HG02840 (cell line): ENCODE data around the gene IL18.
"Not testable (repeated sequence)": the region's sequence is repeated elsewhere in the genome, so short reads cannot be mapped to it uniquely, and the experiment has no call there.

ENCODE experiments used
- ATAC-seq: cut with Tn5 transposase; IDR thresholded peaks from one replicate; pipeline ENCODE4 v1.9.1; 2021; ENCODE audit warnings: mild to moderate bottlenecking, moderate library complexity, moderate number of reproducible peaks; ENCODE audit not compliant: unreplicated experiment, low FRiP score

Gene IL18

DNA sequence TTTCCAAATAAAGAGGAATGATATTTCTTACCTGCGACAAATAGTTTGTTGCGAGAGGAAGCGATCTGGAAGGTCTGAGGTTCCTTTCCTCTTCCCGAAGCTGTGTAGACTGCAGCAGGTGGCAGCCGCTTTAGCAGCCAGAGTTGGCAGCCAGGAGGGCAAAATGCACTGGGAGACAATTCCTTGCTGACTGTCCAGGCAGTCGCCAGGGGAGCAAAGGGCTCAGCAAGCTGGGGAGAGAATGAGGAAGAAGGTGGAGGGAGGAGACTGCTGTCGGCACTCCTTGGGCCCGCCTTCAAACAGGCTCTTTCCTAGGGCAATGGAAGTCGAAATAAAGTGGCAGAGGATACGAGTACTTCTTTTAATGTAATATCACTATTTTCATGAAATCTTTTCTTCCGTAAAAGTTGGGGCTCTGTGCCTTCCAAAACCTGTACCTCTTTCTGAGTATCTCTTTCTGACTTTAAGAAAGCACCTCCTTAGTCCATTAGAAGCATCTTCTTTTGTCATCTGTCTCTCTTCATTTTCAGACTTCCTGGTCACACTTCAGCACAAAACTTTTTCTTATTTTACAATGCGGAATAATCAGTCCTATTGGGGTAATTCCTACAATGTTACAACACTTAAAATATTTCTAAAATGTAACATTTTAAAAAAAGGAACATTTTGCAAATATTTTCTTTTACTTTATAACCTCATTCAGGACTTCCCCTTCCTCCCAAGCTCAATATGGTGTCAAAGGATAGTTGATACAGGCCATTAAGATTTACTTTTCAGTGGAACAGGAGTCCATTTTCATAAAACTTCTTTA lies at the start of gene IL18:
Gene IL18, minus strand, starts transcription at position 220 of the 811 bp plus-strand sequence. CDS start 9,041 bp downstream, outside the sequence.
- no peak for ATAC-seq

DNA sequence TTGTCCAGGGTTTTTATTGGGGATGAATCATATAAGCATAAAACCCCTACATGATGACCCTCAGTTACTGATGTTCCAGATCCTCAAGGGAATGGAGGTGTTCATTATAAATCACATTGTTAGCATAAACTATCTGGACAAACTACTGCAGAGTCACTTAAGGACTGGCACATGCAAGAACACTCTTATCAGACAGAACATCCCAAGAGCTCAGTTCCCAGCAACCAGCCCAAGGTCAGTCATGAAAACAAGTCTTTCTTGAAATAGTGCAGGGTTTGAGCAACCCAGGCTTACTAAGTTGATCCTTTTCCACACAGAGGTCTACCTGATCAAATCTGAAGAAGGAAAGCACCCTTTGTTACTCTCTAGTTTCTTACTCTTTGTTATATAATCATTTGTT lies 48.8 kb upstream of the IL18 start:
- no peak for ATAC-seq

DNA sequence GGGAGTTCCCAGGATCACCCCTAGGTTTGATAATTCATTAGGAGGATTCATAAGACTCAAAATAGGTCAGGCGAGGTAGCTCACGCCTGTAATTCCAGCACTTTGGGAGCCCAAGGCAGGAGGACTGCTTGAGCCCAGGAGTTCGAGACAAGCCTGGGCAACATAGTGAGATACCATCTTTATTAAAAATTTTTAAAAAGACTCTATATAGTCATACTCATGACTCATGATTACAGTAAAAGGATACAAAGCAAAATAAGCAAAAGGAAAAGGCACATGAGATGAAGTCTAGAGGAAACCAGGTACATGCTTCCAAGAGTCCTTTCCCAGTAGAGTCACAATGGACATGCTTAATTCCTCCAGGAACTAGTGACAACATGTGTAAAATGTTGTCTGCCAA lies 48.4 kb upstream of the IL18 start:
- ATAC-seq = no peak

DNA sequence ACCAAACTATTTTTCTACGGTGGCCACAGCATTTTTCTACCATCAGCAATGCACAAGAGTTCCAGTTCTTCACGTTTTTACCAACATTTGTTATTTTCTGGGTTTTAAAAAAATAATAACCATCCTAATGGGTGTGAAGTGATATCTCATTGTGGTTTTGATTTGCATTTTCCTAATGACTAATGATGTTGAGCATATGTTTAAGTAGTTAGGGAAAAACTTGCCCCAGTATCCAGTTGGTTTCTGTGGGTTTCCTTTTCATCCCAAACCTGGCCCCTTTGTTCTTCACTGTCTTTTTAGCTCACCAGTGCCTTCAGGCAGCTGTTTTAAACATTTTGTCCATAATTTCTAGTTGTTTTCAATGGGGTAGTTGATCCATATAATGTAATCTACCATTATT lies 47.6 kb upstream of the IL18 start:
- no peak for ATAC-seq

DNA sequence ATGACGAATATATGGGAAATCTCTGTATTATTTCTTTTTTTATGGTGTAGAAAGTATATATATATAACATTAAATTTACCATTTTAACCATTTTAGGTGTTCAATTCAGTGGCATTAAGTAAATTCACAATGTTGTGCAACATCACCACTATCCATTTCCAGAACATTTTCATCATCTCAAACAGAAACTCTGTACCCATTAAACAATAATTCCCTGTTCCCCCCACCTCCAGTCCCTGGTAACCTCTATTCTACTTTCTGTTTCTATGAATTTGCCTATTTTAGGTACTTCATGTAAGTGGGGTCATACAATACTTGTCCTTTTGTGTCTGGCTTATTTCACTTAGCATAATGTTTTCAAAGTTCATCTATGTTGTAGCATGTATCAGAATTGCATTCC lies 47.0 kb upstream of the IL18 start:
- no peak for ATAC-seq

DNA sequence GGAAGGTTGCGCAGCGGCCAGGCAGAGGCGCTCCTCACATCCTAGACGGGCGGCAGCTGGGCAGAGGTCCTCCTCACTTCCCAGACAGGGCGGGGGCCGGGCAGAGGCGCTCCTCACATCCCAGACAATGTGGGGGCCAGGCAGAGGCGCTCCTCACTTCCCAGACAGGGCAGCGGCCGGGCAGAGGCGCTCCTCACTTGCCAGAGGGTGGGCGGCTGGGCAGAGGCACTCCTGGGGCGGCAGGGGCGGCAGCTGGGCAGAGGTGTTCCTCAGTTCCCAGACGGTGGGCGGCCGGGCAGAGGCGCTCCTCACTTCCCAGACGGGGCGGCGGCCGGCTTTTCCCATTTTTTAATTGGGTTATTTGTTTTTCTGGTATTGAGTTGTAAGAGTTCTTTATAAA lies 42.2 kb upstream of the IL18 start:
- ATAC-seq = no peak

DNA sequence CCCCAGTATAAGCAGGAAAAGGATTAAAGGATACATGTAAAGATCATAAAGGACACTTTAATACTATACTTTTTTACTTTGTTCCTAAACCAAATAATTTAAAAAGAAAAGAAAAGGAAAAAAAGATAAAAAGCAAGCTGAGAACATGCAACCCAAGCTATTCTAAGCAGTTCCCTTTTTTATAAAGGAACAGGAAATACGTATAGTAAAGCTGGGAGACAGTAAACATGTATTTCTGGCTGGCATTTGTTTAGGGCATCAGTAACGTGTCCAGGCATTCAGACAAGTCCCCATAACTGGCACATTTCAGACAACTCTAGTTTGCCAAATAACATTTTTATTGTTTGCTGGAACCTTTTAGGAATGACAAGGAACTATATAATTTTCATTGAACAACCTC lies 36.4 kb upstream of the IL18 start:
- ATAC-seq = no peak

DNA sequence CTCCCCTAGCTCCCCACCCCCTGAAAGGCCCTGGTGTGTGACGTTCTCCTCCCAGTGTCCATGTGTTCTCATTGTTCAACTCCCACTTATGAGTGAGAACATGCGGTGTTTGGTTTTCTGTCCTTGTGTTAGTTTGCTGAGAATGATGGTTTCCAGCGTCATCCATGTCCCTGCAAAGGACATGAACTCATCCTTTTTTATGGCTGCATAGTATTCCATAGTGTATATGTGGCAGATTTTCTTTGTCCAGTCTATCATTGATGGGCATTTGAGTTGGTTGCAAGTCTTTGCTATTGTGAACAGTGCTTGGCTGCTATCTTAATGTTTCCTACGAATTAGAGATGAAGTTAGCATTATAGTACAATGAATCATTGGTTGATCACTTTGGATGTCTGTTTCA lies 35.2 kb upstream of the IL18 start:
- ATAC-seq = not testable (repeated sequence)

DNA sequence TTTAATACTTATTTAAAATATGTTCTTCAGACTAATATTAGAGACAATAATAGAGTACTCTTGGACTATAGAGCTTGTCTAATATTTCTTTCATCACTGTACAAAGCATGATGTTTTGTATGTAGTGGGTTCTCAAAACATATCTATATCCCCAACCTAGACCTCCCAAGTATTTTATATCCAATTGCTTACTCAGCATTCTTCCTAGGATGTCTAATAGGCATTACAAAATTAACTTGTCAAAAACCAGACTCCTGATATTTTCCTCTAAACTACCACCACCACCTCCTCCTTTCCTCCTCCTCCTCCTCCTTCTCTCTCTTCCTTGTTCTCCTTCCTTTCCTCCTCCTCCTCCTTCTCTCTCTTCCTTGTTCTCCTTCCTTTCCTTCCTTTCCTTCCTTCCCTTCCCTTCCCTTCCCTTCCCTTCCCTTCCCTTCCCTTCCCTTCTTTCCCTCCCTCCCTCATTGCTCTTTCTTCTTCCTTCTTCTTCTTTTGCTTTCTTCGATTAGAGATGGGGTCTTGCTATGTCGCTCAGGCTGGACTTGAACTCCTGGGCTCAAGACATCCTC lies 32.7 kb upstream of the IL18 start:
- ATAC-seq = no peak

DNA sequence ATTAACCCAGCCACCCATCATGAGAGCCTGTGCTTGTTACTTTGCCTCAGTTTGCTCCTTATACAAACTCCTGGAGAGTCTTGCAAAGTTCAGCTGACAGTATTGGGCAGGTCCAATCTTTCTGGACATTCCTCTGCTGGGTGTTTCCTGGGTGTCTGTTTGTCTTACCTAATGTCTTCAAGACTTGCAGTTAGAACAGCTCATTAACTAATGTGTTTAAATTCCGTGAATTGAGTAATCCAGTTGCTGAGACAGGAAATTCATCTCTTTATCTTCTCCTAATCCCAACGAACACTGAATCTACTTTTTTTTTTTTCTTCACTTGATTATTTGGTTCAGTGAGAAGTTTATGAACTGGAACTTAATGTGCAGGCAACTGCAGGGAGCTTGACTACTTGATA lies 32.1 kb upstream of the IL18 start:
- no peak for ATAC-seq

DNA sequence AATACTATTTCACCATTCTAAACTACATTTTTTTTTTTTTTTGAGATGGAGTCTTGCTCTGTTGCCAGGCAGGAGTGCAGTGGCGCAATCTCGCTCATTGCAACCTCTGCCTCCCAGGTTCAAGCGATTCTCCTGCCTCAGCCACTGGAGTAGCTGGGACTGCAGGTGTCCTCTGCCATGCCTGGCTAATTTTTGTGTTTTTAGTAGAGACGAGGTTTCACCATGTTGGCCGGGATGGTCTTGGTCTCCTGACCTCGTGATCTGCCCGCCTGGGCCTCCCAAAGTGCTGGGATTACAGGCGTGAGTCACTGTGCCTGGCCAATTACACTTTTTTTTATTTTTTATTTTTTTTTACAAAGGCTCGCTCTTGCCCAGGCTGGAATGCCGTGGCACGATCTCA lies 31.2 kb upstream of the IL18 start:
- ATAC-seq = not testable (repeated sequence)

DNA sequence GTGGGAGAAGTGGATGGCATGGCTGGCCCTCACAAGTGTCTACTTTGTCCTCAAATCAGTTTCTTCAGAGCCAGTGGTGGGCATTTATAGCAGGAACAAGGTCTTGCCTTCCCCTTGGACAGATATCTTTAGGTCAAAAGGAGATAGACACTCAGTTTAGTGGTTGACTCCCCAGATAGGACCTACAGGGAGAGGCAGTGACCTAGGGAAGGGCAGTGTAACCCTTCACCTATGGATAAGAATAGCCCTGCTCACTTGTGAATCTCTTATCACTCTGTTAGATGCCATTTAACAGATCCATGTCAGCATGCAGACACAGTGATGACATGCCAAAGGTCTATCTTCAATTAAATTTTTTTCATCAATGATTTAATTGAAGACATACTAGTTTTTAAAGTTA lies 22.4 kb upstream of the IL18 start:
- no peak for ATAC-seq

DNA sequence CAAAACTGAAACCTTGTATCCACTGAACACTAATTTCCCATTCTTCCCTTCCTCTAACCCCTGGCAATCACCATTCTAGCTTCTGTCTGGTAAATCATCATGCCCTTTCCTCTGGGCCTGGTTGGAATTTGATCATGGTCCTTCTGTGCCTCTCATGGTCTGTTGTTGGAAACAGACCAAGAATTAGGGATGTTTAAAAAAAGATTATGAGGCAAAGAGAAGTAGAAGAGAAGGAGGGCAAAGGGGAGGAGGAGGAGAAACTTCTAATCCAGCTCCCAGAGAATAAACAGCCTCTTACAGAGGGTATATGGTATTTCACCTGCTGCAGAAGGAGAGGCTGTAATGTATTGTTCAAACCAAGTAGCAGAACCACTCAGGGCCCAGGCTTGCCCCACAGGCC lies 22.0 kb upstream of the IL18 start:
- no peak for ATAC-seq

DNA sequence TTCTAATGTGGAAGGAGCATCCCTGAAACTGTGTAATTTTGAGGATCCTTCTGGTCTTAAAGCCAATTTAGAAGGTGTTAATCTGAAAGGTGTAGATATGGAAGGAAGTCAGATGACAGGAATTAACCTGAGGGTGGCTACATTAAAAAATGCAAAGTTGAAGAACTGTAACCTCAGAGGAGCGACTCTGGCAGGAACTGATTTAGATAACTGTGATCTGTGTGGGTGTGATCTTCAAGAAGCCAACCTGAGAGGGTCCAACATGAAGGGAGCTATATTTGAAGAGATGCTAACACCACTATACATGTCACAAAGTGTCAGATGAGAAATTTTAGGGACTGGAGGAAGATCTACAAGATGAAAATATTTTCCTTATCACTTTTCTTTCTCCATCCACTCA lies 19.0 kb upstream of the IL18 start:
- ATAC-seq = no peak

DNA sequence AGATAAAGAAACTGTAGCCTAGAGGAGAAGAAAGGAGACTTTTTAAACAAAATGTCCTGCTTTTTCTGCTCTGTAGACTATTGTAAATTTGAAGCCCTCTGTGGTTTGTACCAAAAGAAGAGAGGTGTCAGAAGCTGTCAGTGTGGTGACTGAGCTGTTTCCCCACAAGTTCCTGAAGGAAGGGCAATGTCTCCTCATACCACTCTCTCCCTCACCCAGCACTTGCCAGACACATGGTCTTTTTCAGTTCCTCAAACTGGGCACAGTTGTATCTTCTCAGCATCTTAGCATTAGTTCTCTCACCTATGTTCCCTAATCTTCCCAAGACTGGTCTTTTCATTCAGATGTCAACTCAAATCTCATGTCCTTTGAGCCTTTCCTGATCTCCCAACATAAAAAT lies 15.7 kb upstream of the IL18 start:
- ATAC-seq = no peak

DNA sequence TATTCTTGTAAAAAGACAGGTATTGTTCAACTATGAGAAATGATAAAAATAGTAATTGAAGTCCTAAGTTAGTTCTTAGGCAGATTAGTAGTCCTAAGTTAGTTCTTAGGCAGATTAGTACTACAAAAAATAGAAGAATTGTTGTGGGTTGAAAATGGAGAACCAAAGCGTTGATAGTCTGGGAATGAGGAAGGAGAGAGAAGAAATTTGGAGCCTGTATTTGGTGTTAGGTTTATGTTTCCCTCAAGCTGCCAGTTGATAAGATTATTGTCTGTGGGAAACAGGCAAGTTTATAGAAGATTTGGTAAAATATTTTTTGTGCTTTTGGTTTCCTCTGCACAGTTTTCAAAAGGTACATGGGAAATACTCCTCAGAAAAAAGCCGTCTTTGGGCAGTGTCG lies 15.0 kb upstream of the IL18 start:
- no peak for ATAC-seq

DNA sequence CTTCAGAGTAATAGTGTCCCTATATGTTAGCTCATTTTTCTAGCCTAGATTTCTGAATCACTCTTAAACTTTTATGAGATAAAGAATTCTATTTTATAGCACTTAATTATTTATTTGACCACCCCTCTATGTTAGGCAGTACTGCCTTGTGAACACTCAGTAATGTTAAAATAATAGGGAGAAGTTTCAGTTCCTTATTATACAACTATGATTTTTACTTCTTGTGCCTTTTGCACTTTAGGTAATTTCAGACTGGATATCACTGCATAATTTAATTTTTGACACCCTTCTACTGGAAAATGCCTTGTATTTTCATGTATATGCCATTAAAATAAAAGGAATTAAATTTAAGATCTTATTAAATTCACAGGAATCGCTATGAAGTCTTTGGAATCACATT lies 14.5 kb upstream of the IL18 start:
- ATAC-seq = no peak

DNA sequence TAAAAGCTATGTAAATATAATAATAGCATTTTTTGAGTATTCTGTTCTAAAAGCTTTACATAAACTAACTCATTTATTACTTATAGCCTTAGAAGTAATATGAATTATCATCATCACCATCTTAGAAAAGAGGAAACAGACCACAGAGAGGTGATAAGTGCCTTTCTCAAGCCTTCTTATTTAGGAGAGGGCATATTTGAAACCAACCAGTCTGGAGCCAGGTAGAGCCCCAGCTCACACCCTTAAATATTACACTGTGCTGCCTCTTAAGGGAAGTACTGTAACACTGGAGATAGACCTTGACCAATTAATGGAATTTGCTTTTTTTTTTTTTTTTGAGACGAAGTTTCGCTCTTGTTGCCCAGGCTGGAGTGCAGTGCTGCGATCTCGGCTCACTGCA lies 13.7 kb upstream of the IL18 start:
- no peak for ATAC-seq

DNA sequence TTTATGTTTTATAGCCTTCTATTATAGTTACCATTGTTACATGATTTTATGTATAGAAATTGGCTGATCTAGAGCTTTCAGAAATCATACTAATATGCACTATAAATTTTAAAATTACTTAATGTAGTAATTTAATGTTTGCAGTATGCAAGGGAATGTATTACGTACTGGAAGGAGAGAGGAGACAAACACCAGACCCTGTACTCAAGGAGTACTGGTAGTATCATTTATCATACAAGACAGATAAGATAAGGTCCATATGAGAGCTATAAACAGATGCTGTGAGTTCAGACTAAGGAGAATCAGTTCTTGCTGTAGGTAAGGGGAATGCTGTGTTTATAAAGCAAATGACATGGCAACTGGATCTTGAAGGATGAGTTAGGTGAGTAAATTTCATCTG lies 12.2 kb upstream of the IL18 start:
- ATAC-seq = no peak

DNA sequence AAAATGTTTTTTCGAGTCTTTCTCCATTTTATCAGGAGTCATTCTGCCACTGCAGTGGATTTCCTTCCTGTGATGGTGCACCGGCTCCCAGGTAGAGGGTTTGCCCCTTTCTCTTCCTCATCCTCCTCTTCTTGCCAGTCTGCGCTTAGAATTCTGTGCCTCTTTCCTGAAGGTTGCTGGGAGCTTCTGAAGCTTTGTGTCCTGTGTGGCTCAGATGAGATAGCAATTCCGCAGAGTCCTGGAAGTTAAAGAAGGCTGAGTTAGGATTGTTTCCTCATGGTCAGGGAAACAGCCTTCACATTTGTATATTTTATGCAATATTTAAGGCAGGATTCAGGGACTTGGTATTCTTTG lies 11.7 kb upstream of the IL18 start:
- no peak for ATAC-seq

DNA sequence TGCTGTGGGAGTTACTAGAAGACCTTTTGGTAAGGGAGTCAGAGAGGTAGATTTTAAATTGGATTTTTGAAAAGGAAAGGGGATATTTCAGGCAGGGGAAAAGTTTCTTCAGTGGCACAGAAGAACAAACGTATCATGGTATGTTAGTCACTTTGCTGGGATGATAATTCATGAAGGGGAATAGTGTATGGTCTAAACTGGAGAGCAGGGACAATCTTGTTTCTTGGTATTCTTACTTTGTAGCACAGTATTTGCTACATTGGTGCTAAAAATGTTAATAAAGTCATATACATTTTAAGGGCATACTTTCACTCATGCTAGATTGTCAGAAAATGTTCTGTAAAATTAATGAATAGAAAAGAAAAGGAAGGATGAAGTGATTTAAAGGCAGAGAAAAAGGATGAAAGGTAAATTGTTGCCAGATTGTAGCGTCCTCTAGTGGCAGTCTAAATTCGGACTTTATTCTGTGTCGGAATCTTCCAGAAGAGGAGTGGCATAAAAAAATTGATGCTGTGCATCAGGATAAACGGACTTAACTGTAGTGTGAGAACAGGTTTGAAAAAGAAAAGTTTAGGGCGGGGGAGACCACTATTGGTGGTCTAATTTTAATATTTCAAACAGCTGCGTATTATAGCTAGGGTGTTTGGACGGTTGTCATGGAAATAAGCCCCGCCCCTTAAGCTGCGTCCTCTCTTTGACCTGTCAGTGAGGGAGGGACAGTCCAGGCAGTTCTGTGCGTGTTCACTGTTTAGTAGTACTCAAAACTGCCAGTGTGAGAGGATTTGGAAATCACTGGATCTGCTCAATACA lies 11.1 kb upstream of the IL18 start, which contains the start of gene BCO2:
Gene BCO2, plus strand, starts transcription at position 724 of the 810 bp plus-strand sequence. CDS start 90 bp downstream, outside the sequence.
- no peak for ATAC-seq

DNA sequence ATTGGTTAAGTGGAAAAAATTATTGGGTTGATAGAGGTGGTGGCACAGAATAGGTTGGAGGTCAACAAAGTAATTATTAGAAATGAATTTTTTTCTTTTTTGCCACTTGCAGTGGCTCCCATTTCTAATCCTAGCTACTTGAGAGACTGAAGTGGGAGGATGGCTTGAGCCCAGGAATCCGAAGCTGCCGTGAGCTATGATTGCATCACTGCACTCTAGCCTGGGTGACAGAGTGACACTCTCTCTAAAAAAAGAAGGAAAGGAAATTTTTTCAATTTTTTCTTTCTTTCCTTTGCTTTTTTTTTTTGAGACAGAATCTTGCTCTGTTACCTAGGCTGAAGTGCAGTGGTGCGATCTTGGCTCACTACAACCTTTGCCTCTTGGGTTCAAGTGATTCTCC lies 9.3 kb upstream of the IL18 start:
- no peak for ATAC-seq
